ENCODE results near the gene IQCE.

- TF ChIP-seq CTCF (IDR thresholded peaks at IDR 0.05) = no peak
- TF ChIP-seq POLR2AphosphoS5 (IDR thresholded peaks at IDR 0.05; ENCODE audit: low read depth, low read length) = no peak
- no peak for TF ChIP-seq REST (IDR thresholded peaks at IDR 0.05; ENCODE audit: insufficient read depth in 1 of 2, low read depth in 2 of 2, low read length in 1 of 2)
- TF ChIP-seq SIN3A (IDR thresholded peaks at IDR 0.05; ENCODE audit: borderline replicate concordance, insufficient read depth, low read depth, low read length) = no peak
- no peak for TF ChIP-seq TCF7L2 (IDR thresholded peaks at IDR 0.05; ENCODE audit: low read depth, low read length)
Observed at GRCh38 chr7:2518737-2519118, 40.1 kb upstream of the IQCE start.
